ENCODE results near the gene TPP1. TPM values are rescaled to one million over a fixed set of nuclear protein-coding genes. Genes with fewer than 3 reads are reported as not detected.

Gene TPP1
- total RNA-seq, 6 donors from 2014 or later, result 71.6 to 240 (median 145) TPM

GRCh38 chr11:6617315-6617781, 1.9 kb downstream of the TPP1 start:
- 48 to 69% methylated on average over 3 to 5 of the region's 5 CpGs for WGBS, 2 donors
- Histone ChIP-seq H3K27me3 (no peaks in the 10 kb centered on the region), H3K4me3 (peak overlapping the region in 2 of 4 donors; percentile 68 to 76), H3K9me3 (no peaks in the 10 kb centered on the region), H3K27ac (peak overlapping the region in 3 of 4 donors; percentile 88 to 97 (median 90)), H3K4me1 (peaks cover 24 to 39% (median 36%) of the 10 kb centered on the region in 4 donors), H3K36me3 (peaks cover 0 to 28% (median 16%) of the 10 kb centered on the region in 4 donors)
- DNase-seq, result no peak
- ATAC-seq (ENCODE audit: low FRiP score in 2 of 2), result no peak
- TF ChIP-seq CTCF (IDR thresholded peaks at IDR 0.05) (no peak), POLR2A (IDR thresholded peaks at IDR 0.05) (no peak), POLR2AphosphoS5 (IDR thresholded peaks at IDR 0.05) (no peak), EP300 (IDR thresholded peaks at IDR 0.05) (no peak)

GRCh38 chr11:6616596-6617250, 2.5 kb downstream of the TPP1 start:
- H3K27me3 ChIP-seq, result no peaks in the 10 kb centered on the region
- H3K4me1 ChIP-seq, result peaks cover 24 to 39% (median 36%) of the 10 kb centered on the region in 4 donors
- peaks cover 0 to 28% (median 16%) of the 10 kb centered on the region in 4 donors for H3K36me3 ChIP-seq
- no peak overlapping the region for H3K4me3 ChIP-seq
- WGBS, 2 donors, result 93 to 95% methylated on average over 14 of the region's 14 CpGs
- no peak for TF ChIP-seq EP300 (IDR thresholded peaks at IDR 0.05)
- no peak for TF ChIP-seq CTCF (IDR thresholded peaks at IDR 0.05)
- no peak for TF ChIP-seq POLR2AphosphoS5 (IDR thresholded peaks at IDR 0.05)
- TF ChIP-seq POLR2A (IDR thresholded peaks at IDR 0.05), result no peak
- H3K9me3 ChIP-seq, result no peaks in the 10 kb centered on the region
- no peak for ATAC-seq (ENCODE audit: low FRiP score in 2 of 2)
- H3K27ac ChIP-seq, result peak overlapping the region in 1 of 4 donors; percentile 97
- DNase-seq, result peak in 1 of 2 donors; percentile 73

- WGBS, 2 donors, result 88 to 95% methylated on average over 9 of the region's 9 CpGs
- H3K27ac ChIP-seq, result no peak overlapping the region
- peaks cover under 1 to 32% (median 17%) of the 10 kb centered on the region in 4 donors for H3K36me3 ChIP-seq
- ATAC-seq (ENCODE audit: low FRiP score in 2 of 2) (no peak), DNase-seq (no peak)
- TF ChIP-seq POLR2AphosphoS5 (IDR thresholded peaks at IDR 0.05) (no peak), CTCF (IDR thresholded peaks at IDR 0.05) (no peak), POLR2A (IDR thresholded peaks at IDR 0.05) (no peak), EP300 (IDR thresholded peaks at IDR 0.05) (no peak)
- H3K27me3 ChIP-seq, result no peaks in the 10 kb centered on the region
- H3K4me1 ChIP-seq, result peaks cover 30 to 46% (median 41%) of the 10 kb centered on the region in 4 donors
- no peaks in the 10 kb centered on the region for H3K9me3 ChIP-seq
- no peak overlapping the region for H3K4me3 ChIP-seq
Measured at GRCh38 chr11:6615882-6616585, 3.2 kb downstream of the TPP1 start.

- H3K27ac ChIP-seq, result no peak overlapping the region
- WGBS, 2 donors, result 95 to 99% methylated on average over 4 to 5 of the region's 5 CpGs
- peaks cover 36 to 56% (median 47%) of the 10 kb centered on the region in 4 donors for H3K4me1 ChIP-seq
- DNase-seq (no peak), ATAC-seq (ENCODE audit: low FRiP score in 2 of 2) (no peak)
- TF ChIP-seq POLR2AphosphoS5 (IDR thresholded peaks at IDR 0.05), result no peak
- peaks cover 11 to 42% (median 26%) of the 10 kb centered on the region in 4 donors for H3K36me3 ChIP-seq
- H3K4me3 ChIP-seq, result no peak overlapping the region
- no peaks in the 10 kb centered on the region for H3K9me3 ChIP-seq
- no peaks in the 10 kb centered on the region for H3K27me3 ChIP-seq
Measured at GRCh38 chr11:6615046-6615445, 4.2 kb downstream of the TPP1 start.

- Histone ChIP-seq H3K4me1 (peaks cover 36 to 56% (median 44%) of the 10 kb centered on the region in 4 donors), H3K36me3 (peaks cover 16 to 48% (median 32%) of the 10 kb centered on the region in 4 donors)
- no peak for DNase-seq
Measured at GRCh38 chr11:6614446-6614845, 4.8 kb downstream of the TPP1 start.

More at GRCh38 chr11:6614446-6614845, 4.8 kb downstream of the TPP1 start:
- WGBS, 2 donors, result 85 to 90% methylated on average over 2 of the region's 2 CpGs
- Histone ChIP-seq H3K9me3 (no peaks in the 10 kb centered on the region), H3K4me3 (no peak overlapping the region), H3K27ac (peak overlapping the region in 1 of 4 donors; percentile 4), H3K27me3 (no peaks in the 10 kb centered on the region)
- no peak for ATAC-seq (ENCODE audit: low FRiP score in 2 of 2)
- no peak for TF ChIP-seq EP300 (IDR thresholded peaks at IDR 0.05)
- no peak for TF ChIP-seq CTCF (IDR thresholded peaks at IDR 0.05)
- no peak for TF ChIP-seq POLR2AphosphoS5 (IDR thresholded peaks at IDR 0.05)

All from upper lobe of left lung (tissue), 6 donors.